ENCODE results near the gene IFIT3. TPM values are rescaled to one million over a fixed set of nuclear protein-coding genes. Genes with fewer than 3 reads are reported as not detected.

Gene IFIT3
- total and polyA plus RNA-seq, 9 of the 15 experiments (the other 6 are each of a cell fraction or from before 2014, with no cell fraction given): 0.23 to 2.2 (median 0.77) TPM

DNA sequence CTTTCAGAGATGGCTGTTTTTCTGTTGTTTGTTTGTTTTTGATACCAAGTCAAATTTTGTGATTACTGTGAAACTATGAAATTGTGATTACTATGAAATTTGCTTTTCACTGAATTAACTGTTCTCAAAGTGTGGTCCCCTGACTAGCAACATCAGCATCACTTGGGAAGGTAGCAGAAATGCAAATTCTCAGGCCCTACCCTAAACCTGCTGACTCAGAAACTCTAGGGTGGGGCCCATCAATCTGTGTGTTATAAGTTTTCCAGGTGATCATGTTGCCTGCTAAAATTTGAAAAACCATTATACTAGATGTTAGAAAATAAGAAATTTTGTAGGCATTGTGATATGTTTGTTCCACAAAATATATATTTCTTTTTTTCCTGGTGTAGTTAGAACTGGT lies 51.3 kb downstream of the IFIT3 start:
- no peaks in the 10 kb centered on the region for H4K20me1 ChIP-seq (replicated peaks; ENCODE audit: control insufficient read depth, insufficient read depth, low read length)
- in situ Hi-C loops (cut with MboI) (no loop called here), intact Hi-C loops (cut with micrococcal nuclease) (no loop called here)
- no peaks in the 10 kb centered on the region for H3K79me2 ChIP-seq (ENCODE audit: control insufficient read depth, insufficient read depth, low read length)
- POLR2A ChIA-PET: no interaction called here
- no peaks in the 10 kb centered on the region for H3K36me3 ChIP-seq (ENCODE audit: control insufficient read depth, insufficient read depth, low read length)
- no peak overlapping the region for H3K4me2 ChIP-seq (ENCODE audit: insufficient read depth, low read length)
- FAIRE-seq (no peak), ATAC-seq (no peak), DNase-seq (ENCODE audit: extremely low read depth in 1 of 4, low spot score in 3 of 4) (no peak)
- H3K9ac ChIP-seq (ENCODE audit: insufficient read depth in 1 of 2, low read depth in 2 of 2, low read length in 2 of 2): no peak overlapping the region
- H3K27me3 ChIP-seq (ENCODE audit: control insufficient read depth in 2 of 2, insufficient read depth in 2 of 2, low read length in 2 of 2): no peaks in the 10 kb centered on the region
- H2AFZ ChIP-seq (ENCODE audit: low read depth, low read length): no peak overlapping the region
- H3K4me3 ChIP-seq: no peak overlapping the region
- no peaks in the 10 kb centered on the region for H3K9me3 ChIP-seq (replicated peaks; ENCODE audit: control insufficient read depth, insufficient read depth, low read depth, low read length)
- CTCF ChIA-PET (ENCODE audit: low intra/inter-chr PET ratio): no interaction called here
- BruUV-seq (replicated peaks): no TSS peak
- no peaks in the 10 kb centered on the region for H3K9me1 ChIP-seq (ENCODE audit: control insufficient read depth, insufficient read depth, low read length)
- no peak overlapping the region for H3K27ac ChIP-seq (ENCODE audit: extremely low read depth, low read depth, low read length)
- H3K4me1 ChIP-seq (replicated peaks in 1 of 2; ENCODE audit: control insufficient read depth in 2 of 2, insufficient read depth in 2 of 2, low read length in 2 of 2): peaks cover 0 to 11% of the 10 kb centered on the region in 2 experiments; a peak in 3 of 5 replicates
- TF ChIP-seq, protein P1, sequence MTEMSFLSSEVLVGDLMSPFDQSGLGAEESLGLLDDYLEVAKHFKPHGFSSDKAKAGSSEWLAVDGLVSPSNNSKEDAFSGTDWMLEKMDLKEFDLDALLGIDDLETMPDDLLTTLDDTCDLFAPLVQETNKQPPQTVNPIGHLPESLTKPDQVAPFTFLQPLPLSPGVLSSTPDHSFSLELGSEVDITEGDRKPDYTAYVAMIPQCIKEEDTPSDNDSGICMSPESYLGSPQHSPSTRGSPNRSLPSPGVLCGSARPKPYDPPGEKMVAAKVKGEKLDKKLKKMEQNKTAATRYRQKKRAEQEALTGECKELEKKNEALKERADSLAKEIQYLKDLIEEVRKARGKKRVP (CRISPR knock-in tag; IDR thresholded peaks at IDR 0.05): no peak
- TF ChIP-seq, protein P2, sequence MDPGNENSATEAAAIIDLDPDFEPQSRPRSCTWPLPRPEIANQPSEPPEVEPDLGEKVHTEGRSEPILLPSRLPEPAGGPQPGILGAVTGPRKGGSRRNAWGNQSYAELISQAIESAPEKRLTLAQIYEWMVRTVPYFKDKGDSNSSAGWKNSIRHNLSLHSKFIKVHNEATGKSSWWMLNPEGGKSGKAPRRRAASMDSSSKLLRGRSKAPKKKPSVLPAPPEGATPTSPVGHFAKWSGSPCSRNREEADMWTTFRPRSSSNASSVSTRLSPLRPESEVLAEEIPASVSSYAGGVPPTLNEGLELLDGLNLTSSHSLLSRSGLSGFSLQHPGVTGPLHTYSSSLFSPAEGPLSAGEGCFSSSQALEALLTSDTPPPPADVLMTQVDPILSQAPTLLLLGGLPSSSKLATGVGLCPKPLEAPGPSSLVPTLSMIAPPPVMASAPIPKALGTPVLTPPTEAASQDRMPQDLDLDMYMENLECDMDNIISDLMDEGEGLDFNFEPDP (CRISPR knock-in tag; IDR thresholded peaks at IDR 0.05): no peak
- TF ChIP-seq, protein P3, sequence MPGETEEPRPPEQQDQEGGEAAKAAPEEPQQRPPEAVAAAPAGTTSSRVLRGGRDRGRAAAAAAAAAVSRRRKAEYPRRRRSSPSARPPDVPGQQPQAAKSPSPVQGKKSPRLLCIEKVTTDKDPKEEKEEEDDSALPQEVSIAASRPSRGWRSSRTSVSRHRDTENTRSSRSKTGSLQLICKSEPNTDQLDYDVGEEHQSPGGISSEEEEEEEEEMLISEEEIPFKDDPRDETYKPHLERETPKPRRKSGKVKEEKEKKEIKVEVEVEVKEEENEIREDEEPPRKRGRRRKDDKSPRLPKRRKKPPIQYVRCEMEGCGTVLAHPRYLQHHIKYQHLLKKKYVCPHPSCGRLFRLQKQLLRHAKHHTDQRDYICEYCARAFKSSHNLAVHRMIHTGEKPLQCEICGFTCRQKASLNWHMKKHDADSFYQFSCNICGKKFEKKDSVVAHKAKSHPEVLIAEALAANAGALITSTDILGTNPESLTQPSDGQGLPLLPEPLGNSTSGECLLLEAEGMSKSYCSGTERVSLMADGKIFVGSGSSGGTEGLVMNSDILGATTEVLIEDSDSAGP (CRISPR knock-in tag; IDR thresholded peaks at IDR 0.05): no peak
- no peak for TF ChIP-seq ZNF561 (CRISPR knock-in tag; conservative IDR thresholded peaks at IDR 0.05)
- TF ChIP-seq POU5F1 (IDR thresholded peaks at IDR 0.05; ENCODE audit: borderline replicate concordance, low read depth, low read length, partially characterized antibody): no peak
- TF ChIP-seq, protein P4, sequence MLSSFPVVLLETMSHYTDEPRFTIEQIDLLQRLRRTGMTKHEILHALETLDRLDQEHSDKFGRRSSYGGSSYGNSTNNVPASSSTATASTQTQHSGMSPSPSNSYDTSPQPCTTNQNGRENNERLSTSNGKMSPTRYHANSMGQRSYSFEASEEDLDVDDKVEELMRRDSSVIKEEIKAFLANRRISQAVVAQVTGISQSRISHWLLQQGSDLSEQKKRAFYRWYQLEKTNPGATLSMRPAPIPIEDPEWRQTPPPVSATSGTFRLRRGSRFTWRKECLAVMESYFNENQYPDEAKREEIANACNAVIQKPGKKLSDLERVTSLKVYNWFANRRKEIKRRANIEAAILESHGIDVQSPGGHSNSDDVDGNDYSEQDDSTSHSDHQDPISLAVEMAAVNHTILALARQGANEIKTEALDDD (IDR thresholded peaks at IDR 0.05): no peak
- TF ChIP-seq, protein P5, sequence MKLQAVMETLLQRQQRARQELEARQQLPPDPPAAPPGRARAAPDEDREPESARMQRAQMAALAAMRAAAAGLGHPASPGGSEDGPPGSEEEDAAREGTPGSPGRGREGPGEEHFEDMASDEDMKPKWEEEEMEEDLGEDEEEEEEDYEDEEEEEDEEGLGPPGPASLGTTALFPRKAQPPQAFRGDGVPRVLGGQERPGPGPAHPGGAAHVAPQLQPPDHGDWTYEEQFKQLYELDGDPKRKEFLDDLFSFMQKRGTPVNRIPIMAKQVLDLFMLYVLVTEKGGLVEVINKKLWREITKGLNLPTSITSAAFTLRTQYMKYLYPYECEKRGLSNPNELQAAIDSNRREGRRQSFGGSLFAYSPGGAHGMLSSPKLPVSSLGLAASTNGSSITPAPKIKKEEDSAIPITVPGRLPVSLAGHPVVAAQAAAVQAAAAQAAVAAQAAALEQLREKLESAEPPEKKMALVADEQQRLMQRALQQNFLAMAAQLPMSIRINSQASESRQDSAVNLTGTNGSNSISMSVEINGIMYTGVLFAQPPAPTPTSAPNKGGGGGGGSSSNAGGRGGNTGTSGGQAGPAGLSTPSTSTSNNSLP (IDR thresholded peaks at IDR 0.05; ENCODE audit: borderline replicate concordance, low read depth, low read length): no peak
- no peak for TF ChIP-seq DACH1 (IDR thresholded peaks at IDR 0.05; ENCODE audit: partially characterized antibody)
- TF ChIP-seq, protein P6, sequence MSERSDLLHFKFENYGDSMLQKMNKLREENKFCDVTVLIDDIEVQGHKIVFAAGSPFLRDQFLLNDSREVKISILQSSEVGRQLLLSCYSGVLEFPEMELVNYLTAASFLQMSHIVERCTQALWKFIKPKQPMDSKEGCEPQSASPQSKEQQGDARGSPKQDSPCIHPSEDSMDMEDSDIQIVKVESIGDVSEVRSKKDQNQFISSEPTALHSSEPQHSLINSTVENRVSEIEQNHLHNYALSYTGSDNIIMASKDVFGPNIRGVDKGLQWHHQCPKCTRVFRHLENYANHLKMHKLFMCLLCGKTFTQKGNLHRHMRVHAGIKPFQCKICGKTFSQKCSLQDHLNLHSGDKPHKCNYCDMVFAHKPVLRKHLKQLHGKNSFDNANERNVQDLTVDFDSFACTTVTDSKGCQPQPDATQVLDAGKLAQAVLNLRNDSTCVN (CRISPR knock-in tag; IDR thresholded peaks at IDR 0.05): no peak
- TF ChIP-seq NR4A1 (CRISPR knock-in tag; IDR thresholded peaks at IDR 0.05): no peak
- no peak for TF ChIP-seq NR4A1 (tag; IDR thresholded peaks at IDR 0.05)
- TF ChIP-seq ZNF778 (CRISPR knock-in tag; IDR thresholded peaks at IDR 0.05): no peak
- TF ChIP-seq KDM4B (IDR thresholded peaks at IDR 0.05; ENCODE audit: borderline replicate concordance in 2 of 2, low read depth in 1 of 2): no peak

Measured in K562 (cell line).